Suprapubic skin (tissue), 4 donors: ENCODE results near the gene ZNF579.

Source experiments
- CTCF ChIP-seq, 2 donors: fragments of 200-600 bp in 1 of 2; fragments of 450-650 bp in 1 of 2; sonication (generic) in 1 of 2; IDR thresholded peaks; one replicate each; pipeline ENCODE4 v1.5.1; 2016 to 2019; ENCODE audit warnings: antibody characterized with exemption in 2 of 2, mild to moderate bottlenecking in 1 of 2, moderate library complexity in 1 of 2
- EP300 ChIP-seq: sonication (generic); formaldehyde crosslinking; IDR thresholded peaks from one replicate; pipeline ENCODE4 v1.6.1; 2017; ENCODE audit warnings: antibody characterized with exemption
- POLR2A ChIP-seq, 2 donors: fragments of 450-650 bp; IDR thresholded peaks; one replicate each; pipeline ENCODE4 v1.6.1; 2017; ENCODE audit warnings: antibody characterized with exemption in 2 of 2, mild to moderate bottlenecking in 2 of 2, moderate library complexity in 2 of 2
- POLR2AphosphoS5 ChIP-seq, 3 donors: sonication (generic); formaldehyde crosslinking; IDR thresholded peaks; one replicate each; pipeline ENCODE4 v1.6.1; 2017; ENCODE audit warnings: antibody characterized with exemption in 3 of 3

- no peak for TF ChIP-seq POLR2AphosphoS5 (IDR thresholded peaks at IDR 0.05)
- TF ChIP-seq POLR2A (IDR thresholded peaks at IDR 0.05), result no peak
- no peak for TF ChIP-seq CTCF (IDR thresholded peaks at IDR 0.05)
- TF ChIP-seq EP300, result no peak
Observed at GRCh38 chr19:55590617-55591016, 10.0 kb upstream of the ZNF579 start.
